Measurements from ENCODE around the gene LSM3. TPM values are rescaled to one million over a fixed set of nuclear protein-coding genes. Genes with fewer than 3 reads are reported as not detected.
A peak's percentile ranks its signal among the peaks of the same experiment; 100 is the strongest.

Gene LSM3
- total and polyA plus RNA-seq, 2 of the 4 experiments (the other 2 are of a cell fraction): 3.4 to 11.5 TPM

DNA sequence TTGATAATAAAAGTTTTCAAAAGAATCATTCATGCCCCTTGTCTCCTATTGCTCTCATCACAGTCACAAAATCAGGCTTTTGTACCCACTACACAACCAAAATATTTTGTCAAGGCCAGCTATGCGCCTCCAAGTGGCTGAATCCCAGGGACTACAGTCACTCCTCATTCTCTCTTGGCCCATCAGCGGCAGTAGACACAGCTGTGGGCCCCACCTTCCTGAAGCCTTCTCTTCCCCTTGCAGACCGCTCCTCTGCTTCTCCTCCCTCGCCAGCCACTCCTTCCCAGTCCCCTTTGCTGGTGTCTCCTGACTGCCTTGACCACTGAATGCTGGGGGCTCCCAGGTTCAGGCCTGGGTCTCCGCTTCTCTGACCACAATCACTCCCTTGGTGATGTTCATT is 52.1 kb downstream of the LSM3 start:
- peak overlapping the region; percentile 100; the same call in 2 of the 3 replicates for H2BK15ac ChIP-seq (ENCODE audit: low read depth, low read length)
- TF ChIP-seq, protein P1, sequence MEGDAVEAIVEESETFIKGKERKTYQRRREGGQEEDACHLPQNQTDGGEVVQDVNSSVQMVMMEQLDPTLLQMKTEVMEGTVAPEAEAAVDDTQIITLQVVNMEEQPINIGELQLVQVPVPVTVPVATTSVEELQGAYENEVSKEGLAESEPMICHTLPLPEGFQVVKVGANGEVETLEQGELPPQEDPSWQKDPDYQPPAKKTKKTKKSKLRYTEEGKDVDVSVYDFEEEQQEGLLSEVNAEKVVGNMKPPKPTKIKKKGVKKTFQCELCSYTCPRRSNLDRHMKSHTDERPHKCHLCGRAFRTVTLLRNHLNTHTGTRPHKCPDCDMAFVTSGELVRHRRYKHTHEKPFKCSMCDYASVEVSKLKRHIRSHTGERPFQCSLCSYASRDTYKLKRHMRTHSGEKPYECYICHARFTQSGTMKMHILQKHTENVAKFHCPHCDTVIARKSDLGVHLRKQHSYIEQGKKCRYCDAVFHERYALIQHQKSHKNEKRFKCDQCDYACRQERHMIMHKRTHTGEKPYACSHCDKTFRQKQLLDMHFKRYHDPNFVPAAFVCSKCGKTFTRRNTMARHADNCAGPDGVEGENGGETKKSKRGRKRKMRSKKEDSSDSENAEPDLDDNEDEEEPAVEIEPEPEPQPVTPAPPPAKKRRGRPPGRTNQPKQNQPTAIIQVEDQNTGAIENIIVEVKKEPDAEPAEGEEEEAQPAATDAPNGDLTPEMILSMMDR (conservative IDR thresholded peaks at IDR 0.05; ENCODE audit: low read depth, low read length): no peak
- TF ChIP-seq RFX5 (IDR thresholded peaks at IDR 0.05; ENCODE audit: low read depth, low read length): no peak
- TF ChIP-seq CEBPB (IDR thresholded peaks at IDR 0.05; ENCODE audit: low read depth, low read length): no peak
- no peak for TF ChIP-seq CHD1 (IDR thresholded peaks at IDR 0.05; ENCODE audit: low read depth, low read length)
- TF ChIP-seq FOS (IDR thresholded peaks at IDR 0.05; ENCODE audit: low read depth, low read length): no peak
- TF ChIP-seq RAD21 (IDR thresholded peaks at IDR 0.05; ENCODE audit: low read length): no peak
- no peak for TF ChIP-seq SMC3 (IDR thresholded peaks at IDR 0.05; ENCODE audit: low read depth, low read length)
- TF ChIP-seq, protein P2, sequence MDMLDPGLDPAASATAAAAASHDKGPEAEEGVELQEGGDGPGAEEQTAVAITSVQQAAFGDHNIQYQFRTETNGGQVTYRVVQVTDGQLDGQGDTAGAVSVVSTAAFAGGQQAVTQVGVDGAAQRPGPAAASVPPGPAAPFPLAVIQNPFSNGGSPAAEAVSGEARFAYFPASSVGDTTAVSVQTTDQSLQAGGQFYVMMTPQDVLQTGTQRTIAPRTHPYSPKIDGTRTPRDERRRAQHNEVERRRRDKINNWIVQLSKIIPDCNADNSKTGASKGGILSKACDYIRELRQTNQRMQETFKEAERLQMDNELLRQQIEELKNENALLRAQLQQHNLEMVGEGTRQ (IDR thresholded peaks at IDR 0.05; ENCODE audit: low read depth, low read length): no peak
- H3K14ac ChIP-seq (replicated peaks; ENCODE audit: low read depth, low read length): peak overlapping the region; percentile 97
- ATAC-seq (ENCODE audit: low read depth) (no peak), DNase-seq (no peak)
- no peaks in the 10 kb centered on the region for H3K27me3 ChIP-seq (ENCODE audit: control insufficient read depth, insufficient read depth, low read length)
- peak overlapping the region; percentile 95 for H3K23ac ChIP-seq (ENCODE audit: low read depth, low read length)
- no peak overlapping the region for H3K4me2 ChIP-seq (ENCODE audit: low read depth, low read length)
- H3K27ac ChIP-seq (ENCODE audit: insufficient read depth, low read length): peak overlapping the region; percentile 83; the same call in 1 of the 2 replicates
- H4K5ac ChIP-seq (ENCODE audit: low read depth, low read length): peak overlapping the region; percentile 97
- H2AK9ac ChIP-seq (replicated peaks; ENCODE audit: low read depth, low read length, poor library complexity): no peak overlapping the region
- peaks cover 2% of the 10 kb centered on the region; the same call in 1 of the 2 replicates for H3K9me3 ChIP-seq (ENCODE audit: control insufficient read depth, insufficient read depth, low read length)
- peak overlapping the region; percentile 99 for H2AK5ac ChIP-seq (ENCODE audit: low read depth, low read length)
- CTCF ChIA-PET: interaction anchor here (0.7 to 1.6 kb wide), 5 partner anchors 8 to 231 kb away, joined by 3 to 6 read pairs (median 4); no protein-coding TSS in a partner anchor
- peak overlapping the region; percentile 81 to 91; a peak in 3 of 4 replicates for H4K8ac ChIP-seq (ENCODE audit: low read depth in 2 of 2, low read length in 2 of 2)
- peak overlapping the region; percentile 99 for H2BK120ac ChIP-seq (ENCODE audit: low read depth, low read length)
- H4K91ac ChIP-seq (ENCODE audit: insufficient read depth, low read depth, low read length): peak overlapping the region; percentile 100
- H3K56ac ChIP-seq (ENCODE audit: extremely low read depth, insufficient read depth, low read length): no peak overlapping the region
- peak overlapping the region; percentile 98 for H3K18ac ChIP-seq (ENCODE audit: low read depth, low read length)
- H3K9me1 ChIP-seq (ENCODE audit: insufficient read depth, low read length): peaks cover 21% of the 10 kb centered on the region
- dilution Hi-C loops (cut with HindIII; ENCODE audit: low sequenced_read_pairs, unreplicated experiment): no loop called here
- peaks cover 35% of the 10 kb centered on the region for H3K4me1 ChIP-seq (ENCODE audit: control insufficient read depth, insufficient read depth, low read length)
- WGBS, 2 experiments (ENCODE audit: extremely low coverage in 2 of 2, insufficient read length in 1 of 2): 90% methylated on average over 2 of the region's 5 CpGs; no CpG with 5 or more reads in 1 of the 2 experiments
- BruUV-seq (replicated peaks): no TSS peak
- no peak overlapping the region for H3K4me3 ChIP-seq (ENCODE audit: insufficient read depth, low read depth, low read length)
- in situ Hi-C loops (cut with MboI; ENCODE audit: low sequenced_read_pairs): no loop called here
- peak overlapping the region; percentile 99 for H2BK20ac ChIP-seq (ENCODE audit: low read depth, low read length)
- intact Hi-C loops (cut with micrococcal nuclease): no loop called here
- POLR2A ChIA-PET (ENCODE audit: unreplicated experiment): no interaction called here
- H2AFZ ChIP-seq (replicated peaks; ENCODE audit: low read length, poor library complexity): peak overlapping the region; percentile 34
- peak overlapping the region; percentile 99 for H3K4ac ChIP-seq (ENCODE audit: low read depth, low read length)
- no peak overlapping the region for H3K9ac ChIP-seq (ENCODE audit: low read depth, low read length)
- H4K20me1 ChIP-seq (ENCODE audit: insufficient read depth, low read length): 0 out of 2 replicates have a peak, but pooled peaks cover 3% of the 10 kb centered on the region
- H3K36me3 ChIP-seq (ENCODE audit: control insufficient read depth, insufficient read depth, low read length): no peaks in the 10 kb centered on the region
- no peaks in the 10 kb centered on the region; a peak in 1 of 4 replicates for H3K79me1 ChIP-seq (ENCODE audit: low read depth in 1 of 2, low read length in 2 of 2)
- peak overlapping the region; percentile 28 for H2BK5ac ChIP-seq (ENCODE audit: low read depth, low read length, poor library complexity, severe bottlenecking)
